Smooth muscle cell (in vitro differentiated cells): ENCODE results near the gene FSHB. TPM values are rescaled to one million over a fixed set of nuclear protein-coding genes. Genes with fewer than 3 reads are reported as not detected.
"Not testable (repeated sequence)": the region's sequence is repeated elsewhere in the genome, so short reads cannot be mapped to it uniquely, and the experiment has no call there.

Experiments
- DNase-seq: peaks from one replicate; lab custom pipeline; 2025; ENCODE audit not compliant: unreplicated experiment; lab: John Stamatoyannopoulos, UW
- H2AFZ ChIP-seq: fragments of 200-600 bp; sonication (generic); 2 replicates; pipeline ENCODE4 v1.6.0; 2016; ENCODE audit warnings: antibody characterized with exemption, low read depth, mild to moderate bottlenecking
- H3F3A ChIP-seq: fragments of 200-600 bp; sonication (generic); 2 replicates; pipeline ENCODE4 v1.6.0; 2017; ENCODE audit warnings: antibody characterized with exemption, low read depth
- H3K27ac ChIP-seq: fragments of 200-600 bp; sonication (generic); 2 replicates; pipeline ENCODE4 v1.5.1; 2016; ENCODE audit warnings: low read depth, mild to moderate bottlenecking
- H3K27me3 ChIP-seq: fragments of 200-600 bp; sonication (generic); 2 replicates; pipeline ENCODE4 v1.6.1; 2016; ENCODE audit warnings: low read depth, mild to moderate bottlenecking
- H3K36me3 ChIP-seq: fragments of 200-600 bp; sonication (generic); 2 replicates; pipeline ENCODE4 v1.5.1; 2016; ENCODE audit warnings: low read depth
- H3K4me1 ChIP-seq: fragments of 200-600 bp; sonication (generic); 2 replicates; pipeline ENCODE4 v1.5.1; 2016; ENCODE audit warnings: low read depth
- H3K4me2 ChIP-seq: fragments of 200-600 bp; sonication (generic); 2 replicates; pipeline ENCODE4 v1.6.0; 2016; ENCODE audit warnings: mild to moderate bottlenecking
- H3K4me3 ChIP-seq: fragments of 200-600 bp; sonication (generic); 2 replicates; pipeline ENCODE4 v1.5.1; 2016; ENCODE audit warnings: mild to moderate bottlenecking
- H3K79me2 ChIP-seq: fragments of 200-600 bp; sonication (generic); 2 replicates; pipeline ENCODE4 v1.6.0; 2016; ENCODE audit warnings: low read depth, mild to moderate bottlenecking
- H3K9ac ChIP-seq: fragments of 200-600 bp; sonication (generic); 2 replicates; pipeline ENCODE4 v1.6.0; 2016; ENCODE audit warnings: low read depth
- H3K9me3 ChIP-seq: fragments of 200-600 bp; sonication (generic); replicated peaks from 2 replicates; pipeline ENCODE4 v1.5.1; 2016; ENCODE audit warnings: low read depth
- H4K20me1 ChIP-seq: fragments of 200-600 bp; sonication (generic); 2 replicates; pipeline ENCODE4 v1.6.0; 2016; ENCODE audit warnings: low read depth
- CTCF ChIP-seq: fragments of 200-600 bp; sonication (generic); IDR thresholded peaks from 2 replicates; pipeline ENCODE4 v1.5.1; 2017; ENCODE audit warnings: borderline replicate concordance, mild to moderate bottlenecking, antibody characterized with exemption; ENCODE audit not compliant: insufficient read depth, poor library complexity, severe bottlenecking
- WGBS: methylation state at CpG from one replicate; pipeline ENCODE4 v1.1.7; 2016; ENCODE audit warnings: low lambda C conversion rate; 5-methylcytosine and 5-hydroxymethylcytosine counted together
- polyA plus RNA-seq: library from polyadenylated mRNA; unstranded; fragments of >200 nt; fragmentation: Nextera tagmentation; extraction: Ambion mirVana; gene quantifications from 2 replicates; pipeline ENCODE4 v1.2.1, GENCODE V29; 2016
- total RNA-seq: library from RNA; depleted of rRNA; stranded (reverse); fragments of >200 nt; gene quantifications from 2 replicates; pipeline ENCODE4 v1.2.3, GENCODE V29; 2014

FSHB gene
- total and polyA plus RNA-seq, 2 experiments from 2014 or later, result not detected

GRCh38 chr11:30258679-30259078 lies 27.9 kb downstream of the FSHB start:
- Histone ChIP-seq H3K4me2 (no peak overlapping the region), H3K27me3 (no peaks in the 10 kb centered on the region), H2AFZ (no peak overlapping the region), H4K20me1 (no peaks in the 10 kb centered on the region), H3K9ac (no peak overlapping the region), H3F3A (no peaks in the 10 kb centered on the region), H3K9me3 (no peaks in the 10 kb centered on the region), H3K79me2 (no peaks in the 10 kb centered on the region), H3K36me3 (no peaks in the 10 kb centered on the region), H3K27ac (no peak overlapping the region), H3K4me3 (no peak overlapping the region), H3K4me1 (no peaks in the 10 kb centered on the region)
- no peak for TF ChIP-seq CTCF
- no peak for DNase-seq
- WGBS, result 44% methylated on average over 1 of the region's 1 CpG

- H3K9me3 ChIP-seq, result no peaks in the 10 kb centered on the region
- H3K4me1 ChIP-seq, result no peaks in the 10 kb centered on the region
- no peak overlapping the region for H3K4me3 ChIP-seq
- no peak for TF ChIP-seq CTCF
- H3K4me2 ChIP-seq, result no peak overlapping the region
- H4K20me1 ChIP-seq, result no peaks in the 10 kb centered on the region
- H3K27ac ChIP-seq, result no peak overlapping the region
- no peak overlapping the region for H3K9ac ChIP-seq
- no peak for DNase-seq
- 68% methylated on average over 1 of the region's 1 CpG for WGBS
- H3K27me3 ChIP-seq, result no peaks in the 10 kb centered on the region
- H3K79me2 ChIP-seq, result no peaks in the 10 kb centered on the region
- H3K36me3 ChIP-seq, result no peaks in the 10 kb centered on the region
- no peak overlapping the region for H2AFZ ChIP-seq
- no peaks in the 10 kb centered on the region for H3F3A ChIP-seq
Measured at GRCh38 chr11:30260813-30261212, 30.0 kb downstream of the FSHB start.

GRCh38 chr11:30261821-30262220 lies 31.0 kb downstream of the FSHB start:
- Histone ChIP-seq H3K4me2 (no peak overlapping the region), H3K79me2 (no peaks in the 10 kb centered on the region), H3K4me1 (no peaks in the 10 kb centered on the region), H4K20me1 (no peaks in the 10 kb centered on the region), H3K4me3 (no peak overlapping the region), H3K27ac (no peak overlapping the region), H3K9ac (no peak overlapping the region), H3K27me3 (no peaks in the 10 kb centered on the region), H3F3A (no peaks in the 10 kb centered on the region), H3K36me3 (no peaks in the 10 kb centered on the region), H2AFZ (no peak overlapping the region), H3K9me3 (no peaks in the 10 kb centered on the region)
- no peak for TF ChIP-seq CTCF
- no peak for DNase-seq
- WGBS, result 74% methylated on average over 1 of the region's 1 CpG

GRCh38 chr11:30268638-30269037 lies 37.8 kb downstream of the FSHB start:
- H3K9ac ChIP-seq, H2AFZ ChIP-seq, H3K4me3 ChIP-seq, H3F3A ChIP-seq, H3K4me2 ChIP-seq, H3K79me2 ChIP-seq, H3K4me1 ChIP-seq, DNase-seq, H4K20me1 ChIP-seq, H3K27me3 ChIP-seq, H3K36me3 ChIP-seq, H3K27ac ChIP-seq, H3K9me3 ChIP-seq: not testable (repeated sequence)
- 87% methylated on average over 9 of the region's 9 CpGs for WGBS
